Spinal cord (tissue), 10 donors: ENCODE results near the gene PGAM2. TPM values are rescaled to one million over a fixed set of nuclear protein-coding genes. Genes with fewer than 3 reads are reported as not detected.
A peak's percentile ranks its signal among the peaks of the same experiment; 100 is the strongest.
"Not testable (repeated sequence)": the region's sequence is repeated elsewhere in the genome, so short reads cannot be mapped to it uniquely, and the experiment has no call there.

ENCODE experiments used
- DNase-seq, 6 donors: peaks; one replicate each; pipeline versions ENCODE4 v3.0.0 to v3.0.0-alpha.2; 2013 to 2015; ENCODE audit warnings: low spot score in 6 of 6, low read depth in 4 of 6
- H3K27ac ChIP-seq: one replicate; pipeline ENCODE4 v1.5.1; 2013; ENCODE audit warnings: low read depth, low read length, control low read depth
- H3K27me3 ChIP-seq: one replicate; pipeline ENCODE4 v1.6.1; 2013; ENCODE audit warnings: low read length; ENCODE audit not compliant: control insufficient read depth, insufficient read depth
- H3K36me3 ChIP-seq: one replicate; pipeline ENCODE4 v1.6.1; 2013; ENCODE audit warnings: low read length; ENCODE audit not compliant: control insufficient read depth, insufficient read depth
- H3K4me1 ChIP-seq: one replicate; pipeline ENCODE4 v1.6.1; 2013; ENCODE audit warnings: low read length; ENCODE audit not compliant: control insufficient read depth, insufficient read depth
- H3K4me3 ChIP-seq: one replicate; pipeline ENCODE4 v1.5.1; 2013; ENCODE audit warnings: low read depth, low read length, control low read depth
- H3K9me3 ChIP-seq: one replicate; pipeline ENCODE4 v1.6.1; 2013; ENCODE audit warnings: low read length; ENCODE audit not compliant: control insufficient read depth, insufficient read depth
- WGBS: methylation state at CpG from one replicate; pipeline ENCODE4 v1.1.5; 2013; ENCODE audit warnings: missing lambda C conversion rate; ENCODE audit not compliant: insufficient coverage; 5-methylcytosine and 5-hydroxymethylcytosine counted together
- polyA plus RNA-seq, 2 donors: library from polyadenylated mRNA; unstranded; fragments of 120-200 nt; gene quantifications; one replicate each; pipeline ENCODE4 v1.2.1, GENCODE V29; 2013; ENCODE audit not compliant: insufficient read length in 2 of 2
- total RNA-seq, 2 donors: library from RNA; depleted of rRNA in 1 of 2; stranded (reverse); fragments of 120-200 nt in 1 of 2; fragments of >200 nt in 1 of 2; gene quantifications; one replicate each; pipeline versions ENCODE4 v1.2.3 to v1.2.4, GENCODE V29; 2013 to 2014
- donor health status: healthy.

The PGAM2 gene
- total and polyA plus RNA-seq, 4 donors, result 3.5 to 13.6 (median 12.0) TPM

GRCh38 chr7:44030029-44030428 lies 35.3 kb downstream of the PGAM2 start:
- not testable (repeated sequence) for H3K4me3 ChIP-seq, H3K36me3 ChIP-seq, H3K9me3 ChIP-seq, H3K27ac ChIP-seq, H3K4me1 ChIP-seq, H3K27me3 ChIP-seq, DNase-seq
- WGBS, result no CpG with 5 or more reads among the region's 5 CpGs

- not testable (repeated sequence) for H3K36me3 ChIP-seq, H3K9me3 ChIP-seq, DNase-seq, H3K27ac ChIP-seq, H3K4me1 ChIP-seq, H3K27me3 ChIP-seq, H3K4me3 ChIP-seq
- WGBS, result no CpG with 5 or more reads among the region's 11 CpGs
Measured at GRCh38 chr7:44029433-44029832, 35.9 kb downstream of the PGAM2 start.

GRCh38 chr7:44022796-44023467 lies 42.4 kb downstream of the PGAM2 start:
- H3K9me3 ChIP-seq, DNase-seq, H3K27me3 ChIP-seq, H3K4me3 ChIP-seq, H3K36me3 ChIP-seq, H3K27ac ChIP-seq: not testable (repeated sequence)
- no CpG with 5 or more reads among the region's 6 CpGs for WGBS
- peaks cover 13% of the 10 kb centered on the region for H3K4me1 ChIP-seq

GRCh38 chr7:44022069-44022468 lies 43.3 kb downstream of the PGAM2 start:
- not testable (repeated sequence) for H3K27me3 ChIP-seq, DNase-seq, H3K36me3 ChIP-seq, H3K9me3 ChIP-seq, H3K27ac ChIP-seq, H3K4me3 ChIP-seq
- WGBS, result no CpG with 5 or more reads among the region's 7 CpGs
- peaks cover 16% of the 10 kb centered on the region for H3K4me1 ChIP-seq

- H3K36me3 ChIP-seq, H3K27ac ChIP-seq, H3K27me3 ChIP-seq, H3K4me3 ChIP-seq, H3K9me3 ChIP-seq: not testable (repeated sequence)
- DNase-seq, result peak in 1 of 6 donors; percentile 4
- no CpG with 5 or more reads among the region's 6 CpGs for WGBS
- H3K4me1 ChIP-seq, result peaks cover 16% of the 10 kb centered on the region
Measured at GRCh38 chr7:44019825-44020224, 45.5 kb downstream of the PGAM2 start.

- peak overlapping the region; percentile 82 for H3K27ac ChIP-seq
- not testable (repeated sequence) for H3K27me3 ChIP-seq, H3K36me3 ChIP-seq, H3K9me3 ChIP-seq
- DNase-seq, result peak; percentile 89 to 99 (median 96)
- WGBS, result 0% methylated on average over 47 of the region's 63 CpGs
- peaks cover 18% of the 10 kb centered on the region for H3K4me1 ChIP-seq
- peak overlapping the region; percentile 87 for H3K4me3 ChIP-seq
Measured at GRCh38 chr7:44018857-44019807, 46.2 kb downstream of the PGAM2 start.

GRCh38 chr7:44015090-44015489 lies 50.3 kb downstream of the PGAM2 start:
- peak in 4 of 6 donors; percentile 1 to 22 (median 4) for DNase-seq
- H3K4me3 ChIP-seq, H3K27me3 ChIP-seq, H3K27ac ChIP-seq, H3K9me3 ChIP-seq: not testable (repeated sequence)
- Histone ChIP-seq H3K36me3 (peaks cover 11% of the 10 kb centered on the region), H3K4me1 (peaks cover 21% of the 10 kb centered on the region)
- whole genome bisulfite sequencing, result no CpG with 5 or more reads among the region's 12 CpGs

Other genes with a start within 250 kb of the PGAM2 start
- 100 to 1,000 TPM in 1 of 2 donors, 10 to 100 TPM in 1; 26.7 to 103 TPM for gene MRPS24, start 196.1 kb downstream of the PGAM2 start, total RNA-seq
- 100 to 1,000 TPM; 106 to 108 TPM for gene MRPS24, start 196.1 kb downstream of the PGAM2 start, polyA plus RNA-seq
- 10 to 100 TPM; 26.4 to 33.5 TPM for gene URGCP, start 159.0 kb downstream of the PGAM2 start, total RNA-seq
- gene URGCP, start 159.0 kb downstream of the PGAM2 start, polyA plus RNA-seq, result 10 to 100 TPM; 36.8 to 44.3 TPM
- 10 to 100 TPM; 20.7 to 30.9 TPM for gene UBE2D4, start 139.1 kb downstream of the PGAM2 start, total RNA-seq
- gene UBE2D4, start 139.1 kb downstream of the PGAM2 start, polyA plus RNA-seq, result 10 to 100 TPM; 41.9 to 42.0 TPM
- under 1 TPM in 1 of 2 donors, not detected in 1; 0.10 TPM for gene SPDYE1, start 67.7 kb downstream of the PGAM2 start, total RNA-seq
- 1 to 10 TPM in 1 of 2 donors, under 1 TPM in 1; 0.33 to 4.1 TPM for gene SPDYE1, start 67.7 kb downstream of the PGAM2 start, polyA plus RNA-seq
- gene DBNL, start 20.9 kb downstream of the PGAM2 start, total RNA-seq, result 10 to 100 TPM; 46.5 to 93.2 TPM
- gene DBNL, start 20.9 kb downstream of the PGAM2 start, polyA plus RNA-seq, result 10 to 100 TPM; 84.8 to 90.3 TPM
- 10 to 100 TPM in 1 of 2 donors, 1 to 10 TPM in 1; 8.8 to 16.3 TPM for gene POLM, start 17.0 kb upstream of the PGAM2 start, total RNA-seq
- gene POLM, start 17.0 kb upstream of the PGAM2 start, polyA plus RNA-seq, result 10 to 100 TPM; 14.4 to 22.6 TPM
- gene AEBP1, start 38.8 kb upstream of the PGAM2 start, total RNA-seq, result 100 to 1,000 TPM in 1 of 2 donors, 10 to 100 TPM in 1; 39.9 to 102 TPM
- gene AEBP1, start 38.8 kb upstream of the PGAM2 start, polyA plus RNA-seq, result 10 to 100 TPM; 61.3 to 83.2 TPM
- 10 to 100 TPM; 40.7 to 94.7 TPM for gene POLD2, start 58.0 kb upstream of the PGAM2 start, total RNA-seq
- gene POLD2, start 58.0 kb upstream of the PGAM2 start, polyA plus RNA-seq, result 100 to 1,000 TPM; 106 to 115 TPM
- under 1 TPM in 1 of 2 donors, not detected in 1; 0.66 TPM for gene MYL7, start 75.8 kb upstream of the PGAM2 start, total RNA-seq
- 1 to 10 TPM; 2.2 to 4.5 TPM for gene MYL7, start 75.8 kb upstream of the PGAM2 start, polyA plus RNA-seq
- 1 to 10 TPM; 4.8 to 5.1 TPM for gene GCK, start 123.9 kb upstream of the PGAM2 start, total RNA-seq
- 10 to 100 TPM; 13.9 to 14.0 TPM for gene GCK, start 123.9 kb upstream of the PGAM2 start, polyA plus RNA-seq
- 10 to 100 TPM; 48.0 to 51.6 TPM for gene YKT6, start 135.4 kb upstream of the PGAM2 start, total RNA-seq
- gene YKT6, start 135.4 kb upstream of the PGAM2 start, polyA plus RNA-seq, result 100 to 1,000 TPM; 106 to 115 TPM